Glutamatergic neuron (in vitro differentiated cells): Measurements from ENCODE around the gene MEGF11. TPM values are rescaled to one million over a fixed set of nuclear protein-coding genes. Genes with fewer than 3 reads are reported as not detected.
"Not testable (repeated sequence)": the region's sequence is repeated elsewhere in the genome, so short reads cannot be mapped to it uniquely, and the experiment has no call there.

Experiments
- DNase-seq: peaks from one replicate; pipeline ENCODE4 v3.0.0; 2022
- H3K27ac Mint-ChIP-seq: one replicate; pipeline ENCODE4 v1.8.0; 2020; ENCODE audit warnings: mild to moderate bottlenecking, mixed read lengths, inconsistent platforms; ENCODE audit not compliant: unreplicated experiment
- H3K27me3 Mint-ChIP-seq: one replicate; pipeline ENCODE4 v1.8.0; 2020; ENCODE audit warnings: mild to moderate bottlenecking, moderate library complexity, mixed read lengths, inconsistent platforms; ENCODE audit not compliant: unreplicated experiment
- H3K36me3 Mint-ChIP-seq: one replicate; pipeline ENCODE4 v1.8.0; 2020; ENCODE audit warnings: mild to moderate bottlenecking, mixed read lengths, inconsistent platforms; ENCODE audit not compliant: unreplicated experiment
- H3K4me1 Mint-ChIP-seq: one replicate; pipeline ENCODE4 v1.8.0; 2020; ENCODE audit warnings: mild to moderate bottlenecking, low read depth, mixed read lengths, inconsistent platforms; ENCODE audit not compliant: unreplicated experiment
- H3K4me3 Mint-ChIP-seq: one replicate; pipeline ENCODE4 v1.8.0; 2020; ENCODE audit warnings: mild to moderate bottlenecking, mixed read lengths, inconsistent platforms; ENCODE audit not compliant: unreplicated experiment
- H3K9me3 Mint-ChIP-seq: one replicate; pipeline ENCODE4 v1.8.0; 2020; ENCODE audit warnings: mild to moderate bottlenecking, moderate library complexity, mixed read lengths, inconsistent platforms; ENCODE audit not compliant: unreplicated experiment
- CTCF ChIP-seq: fragments of 200-600 bp; sonication (generic); IDR thresholded peaks from one replicate; pipeline ENCODE4 v1.5.0; 2021; ENCODE audit not compliant: partially characterized antibody, unreplicated experiment
- total RNA-seq: library from RNA; stranded (reverse); fragmentation: NEBNext Ultra II Directional; extraction: Animal tissue kit (Norgen Biotek cat#: 25700); gene quantifications from one replicate; pipeline ENCODE4 v1.2.1, GENCODE V29; 2021; ENCODE audit not compliant: unreplicated experiment

The MEGF11 gene
- total RNA-seq, 1 donor from 2014 or later, result 2.6 TPM

- H3K36me3 Mint-ChIP-seq, result no peaks in the 10 kb centered on the region
- peaks cover 18% of the 10 kb centered on the region for H3K27me3 Mint-ChIP-seq
- H3K4me1 Mint-ChIP-seq, result peaks cover 1% of the 10 kb centered on the region
- H3K27ac Mint-ChIP-seq, result peak within 1 kb of the TSS; percentile 96
- peak; percentile 14 for TF ChIP-seq CTCF
- peaks cover 18% of the 10 kb centered on the region for H3K9me3 Mint-ChIP-seq
- H3K4me3 Mint-ChIP-seq, result peak within 1 kb of the TSS; percentile 99
- peak; percentile 94 for DNase-seq
These were observed 384.2 kb downstream of the MEGF11 start, which contains the start of gene RAB11A for GRCh38 chr15:65869126-65869953. Gene RAB11A, plus strand, starts transcription at chr15:65869491. Its CDS starts 95 bp downstream, at chr15:65869586.

- Mint-ChIP-seq H3K36me3 (no peaks in the 10 kb centered on the region), H3K4me1 (peaks cover 1% of the 10 kb centered on the region), H3K27ac (peak overlapping the region; percentile 96), H3K4me3 (peak overlapping the region; percentile 99), H3K27me3 (peaks cover 18% of the 10 kb centered on the region), H3K9me3 (peaks cover 18% of the 10 kb centered on the region)
- DNase-seq, result no peak
- TF ChIP-seq CTCF, result no peak
These were observed 384.9 kb downstream of the MEGF11 start for GRCh38 chr15:65868546-65869125.

- not testable (repeated sequence) for H3K4me3 Mint-ChIP-seq, H3K27ac Mint-ChIP-seq, H3K36me3 Mint-ChIP-seq, DNase-seq, H3K4me1 Mint-ChIP-seq
- H3K27me3 Mint-ChIP-seq, result peaks cover 18% of the 10 kb centered on the region
- H3K9me3 Mint-ChIP-seq, result peaks cover 18% of the 10 kb centered on the region
These were observed 385.6 kb downstream of the MEGF11 start for GRCh38 chr15:65867933-65868332.

GRCh38 chr15:65867244-65867643 is 386.3 kb downstream of the MEGF11 start:
- Mint-ChIP-seq H3K36me3 (no peaks in the 10 kb centered on the region), H3K27me3 (peaks cover 18% of the 10 kb centered on the region), H3K4me1 (peaks cover 1% of the 10 kb centered on the region), H3K27ac (no peak overlapping the region), H3K4me3 (no peak overlapping the region), H3K9me3 (peaks cover 18% of the 10 kb centered on the region)
- no peak for DNase-seq
- no peak for TF ChIP-seq CTCF

- Mint-ChIP-seq H3K9me3 (peaks cover 2% of the 10 kb centered on the region), H3K4me3 (no peak overlapping the region), H3K27me3 (no peaks in the 10 kb centered on the region), H3K4me1 (peaks cover 2% of the 10 kb centered on the region), H3K36me3 (no peaks in the 10 kb centered on the region), H3K27ac (no peak overlapping the region)
- DNase-seq, result no peak
- TF ChIP-seq CTCF, result no peak
These were observed 390.4 kb downstream of the MEGF11 start for GRCh38 chr15:65863106-65863505.
